ENCODE results near the gene TRIM47. TPM values are rescaled to one million over a fixed set of nuclear protein-coding genes. Genes with fewer than 3 reads are reported as not detected.

TRIM47 gene
- total RNA-seq, 1 experiment from 2014 or later = 125 TPM

DNA sequence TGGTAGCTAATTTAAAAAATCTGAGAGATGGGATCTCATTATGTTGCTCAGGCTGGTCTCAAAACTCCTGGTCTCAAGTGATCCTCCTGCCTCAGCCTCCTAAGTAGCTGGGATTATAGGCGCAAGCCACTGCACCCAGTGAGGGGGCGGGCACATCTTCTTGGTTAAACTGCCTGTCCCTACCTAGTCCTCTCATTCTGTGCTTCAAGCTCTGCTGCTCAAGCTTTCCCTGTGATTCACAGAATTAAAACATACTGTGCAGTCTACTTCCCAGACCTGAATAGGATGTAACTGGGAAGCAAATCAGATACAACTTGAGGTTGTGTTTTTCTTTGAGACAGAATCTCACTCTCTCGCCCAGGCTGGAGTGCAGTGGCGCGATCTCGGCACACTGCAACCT lies 24.0 kb upstream of the TRIM47 start:
- TF ChIP-seq POLR2AphosphoS5 (IDR thresholded peaks at IDR 0.05; ENCODE audit: low read depth, low read length) (no peak), TCF7L2 (IDR thresholded peaks at IDR 0.05; ENCODE audit: low read depth, low read length) (no peak), SIN3A (IDR thresholded peaks at IDR 0.05; ENCODE audit: borderline replicate concordance, insufficient read depth, low read depth, low read length) (no peak)
- TF ChIP-seq, protein P1, sequence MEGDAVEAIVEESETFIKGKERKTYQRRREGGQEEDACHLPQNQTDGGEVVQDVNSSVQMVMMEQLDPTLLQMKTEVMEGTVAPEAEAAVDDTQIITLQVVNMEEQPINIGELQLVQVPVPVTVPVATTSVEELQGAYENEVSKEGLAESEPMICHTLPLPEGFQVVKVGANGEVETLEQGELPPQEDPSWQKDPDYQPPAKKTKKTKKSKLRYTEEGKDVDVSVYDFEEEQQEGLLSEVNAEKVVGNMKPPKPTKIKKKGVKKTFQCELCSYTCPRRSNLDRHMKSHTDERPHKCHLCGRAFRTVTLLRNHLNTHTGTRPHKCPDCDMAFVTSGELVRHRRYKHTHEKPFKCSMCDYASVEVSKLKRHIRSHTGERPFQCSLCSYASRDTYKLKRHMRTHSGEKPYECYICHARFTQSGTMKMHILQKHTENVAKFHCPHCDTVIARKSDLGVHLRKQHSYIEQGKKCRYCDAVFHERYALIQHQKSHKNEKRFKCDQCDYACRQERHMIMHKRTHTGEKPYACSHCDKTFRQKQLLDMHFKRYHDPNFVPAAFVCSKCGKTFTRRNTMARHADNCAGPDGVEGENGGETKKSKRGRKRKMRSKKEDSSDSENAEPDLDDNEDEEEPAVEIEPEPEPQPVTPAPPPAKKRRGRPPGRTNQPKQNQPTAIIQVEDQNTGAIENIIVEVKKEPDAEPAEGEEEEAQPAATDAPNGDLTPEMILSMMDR (IDR thresholded peaks at IDR 0.05) = no peak
- TF ChIP-seq, protein P2, sequence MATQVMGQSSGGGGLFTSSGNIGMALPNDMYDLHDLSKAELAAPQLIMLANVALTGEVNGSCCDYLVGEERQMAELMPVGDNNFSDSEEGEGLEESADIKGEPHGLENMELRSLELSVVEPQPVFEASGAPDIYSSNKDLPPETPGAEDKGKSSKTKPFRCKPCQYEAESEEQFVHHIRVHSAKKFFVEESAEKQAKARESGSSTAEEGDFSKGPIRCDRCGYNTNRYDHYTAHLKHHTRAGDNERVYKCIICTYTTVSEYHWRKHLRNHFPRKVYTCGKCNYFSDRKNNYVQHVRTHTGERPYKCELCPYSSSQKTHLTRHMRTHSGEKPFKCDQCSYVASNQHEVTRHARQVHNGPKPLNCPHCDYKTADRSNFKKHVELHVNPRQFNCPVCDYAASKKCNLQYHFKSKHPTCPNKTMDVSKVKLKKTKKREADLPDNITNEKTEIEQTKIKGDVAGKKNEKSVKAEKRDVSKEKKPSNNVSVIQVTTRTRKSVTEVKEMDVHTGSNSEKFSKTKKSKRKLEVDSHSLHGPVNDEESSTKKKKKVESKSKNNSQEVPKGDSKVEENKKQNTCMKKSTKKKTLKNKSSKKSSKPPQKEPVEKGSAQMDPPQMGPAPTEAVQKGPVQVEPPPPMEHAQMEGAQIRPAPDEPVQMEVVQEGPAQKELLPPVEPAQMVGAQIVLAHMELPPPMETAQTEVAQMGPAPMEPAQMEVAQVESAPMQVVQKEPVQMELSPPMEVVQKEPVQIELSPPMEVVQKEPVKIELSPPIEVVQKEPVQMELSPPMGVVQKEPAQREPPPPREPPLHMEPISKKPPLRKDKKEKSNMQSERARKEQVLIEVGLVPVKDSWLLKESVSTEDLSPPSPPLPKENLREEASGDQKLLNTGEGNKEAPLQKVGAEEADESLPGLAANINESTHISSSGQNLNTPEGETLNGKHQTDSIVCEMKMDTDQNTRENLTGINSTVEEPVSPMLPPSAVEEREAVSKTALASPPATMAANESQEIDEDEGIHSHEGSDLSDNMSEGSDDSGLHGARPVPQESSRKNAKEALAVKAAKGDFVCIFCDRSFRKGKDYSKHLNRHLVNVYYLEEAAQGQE (IDR thresholded peaks at IDR 0.05; ENCODE audit: insufficient read depth in 1 of 2, low read depth in 2 of 2, low read length in 1 of 2) = no peak
- no peak overlapping the region for H3K4me3 ChIP-seq (ENCODE audit: low read depth in 2 of 2, low read length in 2 of 2)
- H3K27me3 ChIP-seq (ENCODE audit: control insufficient read depth, insufficient read depth, low read length) = no peaks in the 10 kb centered on the region
- ATAC-seq (no peak), DNase-seq (ENCODE audit: low read depth, low spot score) (no peak)
- H3K27ac ChIP-seq (ENCODE audit: low read length) = no peak overlapping the region
- peaks cover 15% of the 10 kb centered on the region for H3K4me1 ChIP-seq (ENCODE audit: control insufficient read depth, insufficient read depth, low read length)
- intact Hi-C loops (cut with micrococcal nuclease; ENCODE audit: unreplicated experiment) (no loop called here), in situ Hi-C loops (cut with HindIII; ENCODE audit: low pct_unique_long_range_greater_than_20kb, low sequenced_read_pairs) (no loop called here)
- peaks cover 12% of the 10 kb centered on the region; the same call in 1 of the 2 replicates for H3K36me3 ChIP-seq (ENCODE audit: control insufficient read depth, insufficient read depth, low read length)
- no TSS peak for BruUV-seq (replicated peaks)
- ChIA-PET POLR2A (no interaction called here), CTCF (interaction anchor here (0.5 kb wide), 1 partner anchor 219 kb away, joined by 5 read pairs; no protein-coding TSS in a partner anchor)
- no peaks in the 10 kb centered on the region for H3K9me3 ChIP-seq (ENCODE audit: control insufficient read depth, insufficient read depth, low read depth, low read length)

DNA sequence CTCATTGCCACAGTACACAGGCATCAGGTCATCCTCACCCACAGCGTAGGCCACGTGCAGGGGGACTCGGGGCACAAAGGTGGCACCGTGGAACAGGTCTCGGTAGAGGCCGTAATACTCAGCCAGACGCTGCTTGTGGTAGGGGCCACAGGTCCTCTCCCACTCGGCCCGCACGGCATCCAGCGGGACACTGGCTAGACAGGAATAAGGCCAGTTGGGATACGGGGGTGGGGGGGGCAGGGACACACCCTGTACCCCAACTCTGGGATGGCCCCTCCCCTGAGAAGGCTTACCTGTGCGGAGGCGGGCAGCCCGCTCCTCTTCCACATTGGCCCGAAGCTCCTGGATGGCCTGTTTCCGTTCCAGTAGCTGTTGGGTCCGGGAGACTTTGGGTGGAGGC lies 23.3 kb upstream of the TRIM47 start:
- peaks cover 12% of the 10 kb centered on the region for H3K36me3 ChIP-seq (ENCODE audit: control insufficient read depth, insufficient read depth, low read length)
- H3K4me1 ChIP-seq (ENCODE audit: control insufficient read depth, insufficient read depth, low read length) = peaks cover 19% of the 10 kb centered on the region
- DNase-seq (ENCODE audit: low read depth, low spot score) (no peak), ATAC-seq (no peak)
- ChIA-PET POLR2A (no interaction called here), CTCF (no interaction called here)
- H3K27ac ChIP-seq (ENCODE audit: low read length) = no peak overlapping the region; the same call in 1 of the 2 replicates
- H3K27me3 ChIP-seq (ENCODE audit: control insufficient read depth, insufficient read depth, low read length) = no peaks in the 10 kb centered on the region
- TF ChIP-seq, protein P2 (IDR thresholded peaks at IDR 0.05; ENCODE audit: insufficient read depth in 1 of 2, low read depth in 2 of 2, low read length in 1 of 2) = no peak
- TF ChIP-seq TCF7L2 (IDR thresholded peaks at IDR 0.05; ENCODE audit: low read depth, low read length) (no peak), POLR2AphosphoS5 (IDR thresholded peaks at IDR 0.05; ENCODE audit: low read depth, low read length) (no peak), SIN3A (IDR thresholded peaks at IDR 0.05; ENCODE audit: borderline replicate concordance, insufficient read depth, low read depth, low read length) (no peak)
- TF ChIP-seq, protein P1 (IDR thresholded peaks at IDR 0.05) = no peak
- intact Hi-C loops (cut with micrococcal nuclease; ENCODE audit: unreplicated experiment) (no loop called here), in situ Hi-C loops (cut with HindIII; ENCODE audit: low pct_unique_long_range_greater_than_20kb, low sequenced_read_pairs) (no loop called here)
- no TSS peak for BruUV-seq (replicated peaks)
- no peaks in the 10 kb centered on the region for H3K9me3 ChIP-seq (ENCODE audit: control insufficient read depth, insufficient read depth, low read depth, low read length)
- H3K4me3 ChIP-seq (ENCODE audit: low read depth in 2 of 2, low read length in 2 of 2) = no peak overlapping the region
